DOHH2 (cell line): ENCODE results near the gene CBFB.

Source experiments
- EZH2phosphoT487 ChIP-seq: fragments of 200-600 bp; sonication (generic); IDR thresholded peaks from 2 replicates; pipeline ENCODE4 v1.6.1; 2017; ENCODE audit warnings: borderline replicate concordance, mild to moderate bottlenecking, antibody characterized with exemption, low read length, moderate library complexity, mixed read lengths
- TF ChIP-seq, protein P1 (sequence below): fragments of 200-600 bp; sonication (generic); IDR thresholded peaks from one replicate; pipeline ENCODE4 v1.5.1; 2014; ENCODE audit warnings: antibody characterized with exemption, mild to moderate bottlenecking, low read depth, low read length; ENCODE audit not compliant: poor library complexity, severe bottlenecking

- TF ChIP-seq, protein P1, sequence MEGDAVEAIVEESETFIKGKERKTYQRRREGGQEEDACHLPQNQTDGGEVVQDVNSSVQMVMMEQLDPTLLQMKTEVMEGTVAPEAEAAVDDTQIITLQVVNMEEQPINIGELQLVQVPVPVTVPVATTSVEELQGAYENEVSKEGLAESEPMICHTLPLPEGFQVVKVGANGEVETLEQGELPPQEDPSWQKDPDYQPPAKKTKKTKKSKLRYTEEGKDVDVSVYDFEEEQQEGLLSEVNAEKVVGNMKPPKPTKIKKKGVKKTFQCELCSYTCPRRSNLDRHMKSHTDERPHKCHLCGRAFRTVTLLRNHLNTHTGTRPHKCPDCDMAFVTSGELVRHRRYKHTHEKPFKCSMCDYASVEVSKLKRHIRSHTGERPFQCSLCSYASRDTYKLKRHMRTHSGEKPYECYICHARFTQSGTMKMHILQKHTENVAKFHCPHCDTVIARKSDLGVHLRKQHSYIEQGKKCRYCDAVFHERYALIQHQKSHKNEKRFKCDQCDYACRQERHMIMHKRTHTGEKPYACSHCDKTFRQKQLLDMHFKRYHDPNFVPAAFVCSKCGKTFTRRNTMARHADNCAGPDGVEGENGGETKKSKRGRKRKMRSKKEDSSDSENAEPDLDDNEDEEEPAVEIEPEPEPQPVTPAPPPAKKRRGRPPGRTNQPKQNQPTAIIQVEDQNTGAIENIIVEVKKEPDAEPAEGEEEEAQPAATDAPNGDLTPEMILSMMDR: no peak
- TF ChIP-seq EZH2phosphoT487: no peak
Observed at GRCh38 chr16:67149276-67150046, 120.5 kb downstream of the CBFB start.
